ENCODE data around the gene THBS2.
"Not testable (repeated sequence)": the region's sequence is repeated elsewhere in the genome, so short reads cannot be mapped to it uniquely, and the experiment has no call there.

The THBS2 gene

GRCh38 chr6:169271158-169271876 lies 17.7 kb upstream of the THBS2 start:
- no peak for FAIRE-seq

- FAIRE-seq: not testable (repeated sequence)
Measured at GRCh38 chr6:169270077-169270380, 16.4 kb upstream of the THBS2 start.

GRCh38 chr6:169269180-169270076 lies 15.8 kb upstream of the THBS2 start:
- no peak for FAIRE-seq

GRCh38 chr6:169268276-169268675 lies 14.6 kb upstream of the THBS2 start:
- FAIRE-seq: no peak

- FAIRE-seq: no peak
Measured at GRCh38 chr6:169266746-169267591, 13.3 kb upstream of the THBS2 start.

GRCh38 chr6:169266261-169266660 lies 12.6 kb upstream of the THBS2 start:
- FAIRE-seq: no peak

- no peak for FAIRE-seq
Measured at GRCh38 chr6:169265486-169266131, 12.0 kb upstream of the THBS2 start.

- no peak for FAIRE-seq
Measured at GRCh38 chr6:169263836-169264608, 10.4 kb upstream of the THBS2 start.

GRCh38 chr6:169263374-169263773 lies 9.7 kb upstream of the THBS2 start:
- FAIRE-seq: no peak

- FAIRE-seq: not testable (repeated sequence)
Measured at GRCh38 chr6:169262602-169263001, 9.0 kb upstream of the THBS2 start.

- FAIRE-seq: no peak
Measured at GRCh38 chr6:169256518-169256917, 2.9 kb upstream of the THBS2 start.

- FAIRE-seq: no peak
Measured at GRCh38 chr6:169256061-169256460, 2.4 kb upstream of the THBS2 start.

- FAIRE-seq: no peak
Measured at GRCh38 chr6:169255643-169256042, 2.0 kb upstream of the THBS2 start.

- FAIRE-seq: no peak
Measured at GRCh38 chr6:169254456-169255316, 1.0 kb upstream of the THBS2 start.

- FAIRE-seq: no peak
Measured at GRCh38 chr6:169252505-169253189, 999 bp downstream of the THBS2 start.

GRCh38 chr6:169251822-169252504 lies 1.7 kb downstream of the THBS2 start:
- no peak for FAIRE-seq

- no peak for FAIRE-seq
Measured at GRCh38 chr6:169251371-169251802, 2.3 kb downstream of the THBS2 start.

- FAIRE-seq: no peak
Measured at GRCh38 chr6:169250660-169251059, 3.0 kb downstream of the THBS2 start.

- no peak for FAIRE-seq
Measured at GRCh38 chr6:169249057-169249456, 4.6 kb downstream of the THBS2 start.

GRCh38 chr6:169248521-169248971 lies 5.1 kb downstream of the THBS2 start:
- FAIRE-seq: no peak
